IMR-90 (cell line): ENCODE results near the gene TSGA10IP. TPM values are rescaled to one million over a fixed set of nuclear protein-coding genes. Genes with fewer than 3 reads are reported as not detected.

Experiments
- ATAC-seq: fragments of 200-7000 bp; cut with Tn5 transposase; 2 replicates; pipeline ENCODE4 v1.9.1; 2020; ENCODE audit warnings: low read depth, mild to moderate bottlenecking, moderate library complexity
- BruUV-seq: library from RNA; stranded (reverse); fragments of 400-500 nt; replicated peaks from 2 replicates; lab custom pipeline; 2021; lab: Mats Ljungman, UMichigan
- CTCF ChIA-PET: fragments of 300-600 bp; formaldehyde crosslinking; extraction: SDS; loops from one replicate; lab custom pipeline; 2021; ENCODE audit warnings: antibody characterized with exemption; lab: Yijun Ruan, JAX
- POLR2A ChIA-PET: fragments of 300-600 bp; sonication (Branson Sonifier 250); formaldehyde crosslinking; loops from one replicate; lab custom pipeline; 2022; ENCODE audit warnings: antibody characterized with exemption; ENCODE audit not compliant: unreplicated experiment; lab: Charles Lee
- DNase-seq: peaks from one replicate; pipeline ENCODE4 v3.0.0; 2013
- H2AFZ ChIP-seq: replicated peaks from 2 replicates; pipeline ENCODE3; 2013; ENCODE audit warnings: low read length, mild to moderate bottlenecking; ENCODE audit not compliant: poor library complexity
- H2AK5ac ChIP-seq: 2 replicates; pipeline ENCODE4 v1.6.1; 2013; ENCODE audit warnings: low read depth, low read length, inconsistent platforms
- H2AK9ac ChIP-seq: replicated peaks from 2 replicates; pipeline ENCODE3; 2013; ENCODE audit warnings: mild to moderate bottlenecking, low read depth, low read length, moderate library complexity; ENCODE audit not compliant: poor library complexity
- H2BK120ac ChIP-seq: 2 replicates; pipeline ENCODE4 v1.6.1; 2013; ENCODE audit warnings: low read depth, low read length, inconsistent platforms
- H2BK15ac ChIP-seq: 3 replicates; pipeline ENCODE4 v1.6.1; 2013; ENCODE audit warnings: low read depth, low read length, inconsistent platforms
- H2BK20ac ChIP-seq: 2 replicates; pipeline ENCODE4 v1.6.1; 2013; ENCODE audit warnings: low read depth, mild to moderate bottlenecking, inconsistent platforms, low read length, moderate library complexity
- H2BK5ac ChIP-seq: 2 replicates; pipeline ENCODE4 v1.6.1; 2013; ENCODE audit warnings: mild to moderate bottlenecking, low read depth, low read length, inconsistent platforms; ENCODE audit not compliant: poor library complexity, severe bottlenecking
- H3K14ac ChIP-seq: replicated peaks from 2 replicates; pipeline ENCODE4 v1.6.1; 2013; ENCODE audit warnings: low read depth, low read length, inconsistent platforms
- H3K18ac ChIP-seq: 2 replicates; pipeline ENCODE4 v1.6.1; 2013; ENCODE audit warnings: low read depth, low read length, control low read depth
- H3K23ac ChIP-seq: 2 replicates; pipeline ENCODE4 v1.6.1; 2013; ENCODE audit warnings: low read depth, low read length, inconsistent platforms
- H3K27ac ChIP-seq: 2 replicates; pipeline ENCODE4 v1.5.1; 2013; ENCODE audit warnings: mild to moderate bottlenecking, control low read depth, low read length; ENCODE audit not compliant: insufficient read depth
- H3K27me3 ChIP-seq: 2 replicates; pipeline ENCODE4 v1.6.1; 2013; ENCODE audit warnings: low read length; ENCODE audit not compliant: control insufficient read depth, insufficient read depth
- H3K36me3 ChIP-seq: 2 replicates; pipeline ENCODE4 v1.6.1; 2013; ENCODE audit warnings: low read length, mixed read lengths; ENCODE audit not compliant: control insufficient read depth, insufficient read depth
- H3K4ac ChIP-seq: 2 replicates; pipeline ENCODE4 v1.6.1; 2013; ENCODE audit warnings: low read depth, low read length, inconsistent platforms
- H3K4me1 ChIP-seq: 2 replicates; pipeline ENCODE4 v1.6.1; 2013; ENCODE audit warnings: low read length, mixed read lengths; ENCODE audit not compliant: control insufficient read depth, insufficient read depth
- H3K4me2 ChIP-seq: 2 replicates; pipeline ENCODE4 v1.6.1; 2013; ENCODE audit warnings: low read depth, mild to moderate bottlenecking, control low read depth, low read length, moderate library complexity
- H3K4me3 ChIP-seq: 2 replicates; pipeline ENCODE4 v1.5.1; 2013; ENCODE audit warnings: low read depth, mild to moderate bottlenecking, control low read depth, low read length, moderate library complexity; ENCODE audit not compliant: insufficient read depth
- H3K56ac ChIP-seq: 2 replicates; pipeline ENCODE4 v1.6.1; 2013; ENCODE audit warnings: low read length, inconsistent platforms; ENCODE audit not compliant: insufficient read depth; ENCODE audit errors: extremely low read depth
- H3K79me1 ChIP-seq, 2 experiments: 2 replicates each; pipeline ENCODE4 v1.6.1; 2013; ENCODE audit warnings: low read length in 2 of 2, inconsistent platforms in 1 of 2, low read depth in 1 of 2
- H3K9ac ChIP-seq: 2 replicates; pipeline ENCODE4 v1.6.1; 2013; ENCODE audit warnings: low read depth, low read length, control low read depth
- H3K9me1 ChIP-seq: 2 replicates; pipeline ENCODE4 v1.6.1; 2013; ENCODE audit warnings: low read length, inconsistent platforms; ENCODE audit not compliant: insufficient read depth
- H3K9me3 ChIP-seq: 2 replicates; pipeline ENCODE4 v1.6.1; 2013; ENCODE audit warnings: low read length; ENCODE audit not compliant: control insufficient read depth, insufficient read depth
- H4K20me1 ChIP-seq: 2 replicates; pipeline ENCODE4 v1.6.1; 2013; ENCODE audit warnings: low read length, inconsistent platforms; ENCODE audit not compliant: insufficient read depth
- H4K5ac ChIP-seq: 2 replicates; pipeline ENCODE4 v1.6.1; 2013; ENCODE audit warnings: mild to moderate bottlenecking, low read depth, low read length, control low read depth
- H4K8ac ChIP-seq, 2 experiments: 2 replicates each; pipeline ENCODE4 v1.6.1; 2013; ENCODE audit warnings: low read depth in 2 of 2, low read length in 2 of 2, control low read depth in 1 of 2, inconsistent platforms in 1 of 2
- H4K91ac ChIP-seq: 2 replicates; pipeline ENCODE4 v1.6.1; 2013; ENCODE audit warnings: low read depth, low read length, inconsistent platforms; ENCODE audit not compliant: insufficient read depth
- CEBPB ChIP-seq: IDR thresholded peaks from 2 replicates; pipeline ENCODE4 v1.6.1; 2012; ENCODE audit warnings: low read depth, low read length, improper control_type of control experiment
- CHD1 ChIP-seq: IDR thresholded peaks from 2 replicates; pipeline ENCODE4 v1.6.1; 2012; ENCODE audit warnings: low read depth, low read length, improper control_type of control experiment
- FOS ChIP-seq: fragments of 150-350 bp; IDR thresholded peaks from 2 replicates; pipeline ENCODE4 v1.6.1; 2016; ENCODE audit warnings: low read depth, low read length
- MAZ ChIP-seq: IDR thresholded peaks from 2 replicates; pipeline ENCODE4 v1.6.1; 2012; ENCODE audit warnings: low read depth, mild to moderate bottlenecking, low read length, improper control_type of control experiment, moderate library complexity, borderline replicate concordance
- MXI1 ChIP-seq: IDR thresholded peaks from 2 replicates; pipeline ENCODE4 v1.6.1; 2012; ENCODE audit warnings: low read depth, mild to moderate bottlenecking, low read length, moderate library complexity, borderline replicate concordance
- NFE2L2 ChIP-seq: fragments of 150-350 bp; IDR thresholded peaks from 2 replicates; pipeline ENCODE4 v1.6.1; 2016; ENCODE audit warnings: low read depth, mild to moderate bottlenecking, low read length
- POLR2A ChIP-seq: IDR thresholded peaks from 2 replicates; pipeline ENCODE4 v1.6.1; 2012; ENCODE audit warnings: mild to moderate bottlenecking, low read depth, low read length
- RAD21 ChIP-seq: IDR thresholded peaks from 2 replicates; pipeline ENCODE4 v1.6.1; 2012; ENCODE audit warnings: low read length, improper control_type of control experiment
- RCOR1 ChIP-seq: IDR thresholded peaks from 2 replicates; pipeline ENCODE4 v1.6.1; 2012; ENCODE audit warnings: mild to moderate bottlenecking, low read length, improper control_type of control experiment; ENCODE audit not compliant: insufficient replicate concordance
- RFX5 ChIP-seq: IDR thresholded peaks from 2 replicates; pipeline ENCODE4 v1.8.0; 2012; ENCODE audit warnings: low read depth, mild to moderate bottlenecking, low read length, moderate library complexity
- SMC3 ChIP-seq: fragments of 150-350 bp; IDR thresholded peaks from 2 replicates; pipeline ENCODE4 v1.6.1; 2016; ENCODE audit warnings: low read depth, mild to moderate bottlenecking, antibody characterized with exemption, low read length, moderate library complexity
- WGBS, 2 experiments: methylation state at CpG; one replicate each; pipeline versions ENCODE4 v1.1.5 to v1.1.7; 2013; ENCODE audit warnings: missing lambda C conversion rate in 2 of 2; ENCODE audit not compliant: insufficient read length in 1 of 2; ENCODE audit errors: extremely low coverage in 2 of 2; 5-methylcytosine and 5-hydroxymethylcytosine counted together
- dilution Hi-C: fragments of 300-500 bp; cut with HindIII; formaldehyde crosslinking; loops from one replicate; pipeline ENCODE4 v1.14.3; 2018; ENCODE audit warnings: low sequenced_read_pairs; ENCODE audit not compliant: unreplicated experiment
- in situ Hi-C: fragments of 300-500 bp; cut with MboI; formaldehyde crosslinking; loops from 3 replicates; pipeline ENCODE4 v1.14.3; 2019; ENCODE audit warnings: low sequenced_read_pairs, inconsistent platforms, mixed read lengths
- intact Hi-C: fragments of 100-400 bp; cut with micrococcal nuclease; formaldehyde crosslinking; loops from 2 replicates; pipeline ENCODE4 v1.10.0; 2022
- polyA plus RNA-seq, 3 experiments: library from polyadenylated mRNA; depleted of rRNA; stranded (reverse); fragments of >200 nt; gene quantifications; 2 replicates each; pipeline ENCODE4 v1.2.3, GENCODE V29; 2012; ENCODE audit warnings: low replicate concordance in 1 of 3
- total RNA-seq: library from RNA; depleted of rRNA; stranded (reverse); fragments of >200 nt; gene quantifications from 2 replicates; pipeline ENCODE4 v1.2.3, GENCODE V29; 2012
- TF ChIP-seq, protein P1 (sequence below): conservative IDR thresholded peaks from 2 replicates; pipeline ENCODE4 v1.5.1; 2012; ENCODE audit warnings: mild to moderate bottlenecking, low read depth, low read length, improper control_type of control experiment
- TF ChIP-seq, protein P2 (sequence below): fragments of 150-350 bp; IDR thresholded peaks from 2 replicates; pipeline ENCODE4 v1.6.1; 2016; ENCODE audit warnings: low read depth, mild to moderate bottlenecking, low read length, moderate library complexity, borderline replicate concordance
- TF ChIP-seq, protein P3 (sequence below): fragments of 150-350 bp; IDR thresholded peaks from 2 replicates; pipeline ENCODE4 v1.6.1; 2017; ENCODE audit warnings: mild to moderate bottlenecking, antibody characterized with exemption, low read length, low read depth

TSGA10IP gene
- total and polyA plus RNA-seq, 2 of the 4 experiments (the other 2 are of a cell fraction): 0.21 TPM; not detected in 1

DNA sequence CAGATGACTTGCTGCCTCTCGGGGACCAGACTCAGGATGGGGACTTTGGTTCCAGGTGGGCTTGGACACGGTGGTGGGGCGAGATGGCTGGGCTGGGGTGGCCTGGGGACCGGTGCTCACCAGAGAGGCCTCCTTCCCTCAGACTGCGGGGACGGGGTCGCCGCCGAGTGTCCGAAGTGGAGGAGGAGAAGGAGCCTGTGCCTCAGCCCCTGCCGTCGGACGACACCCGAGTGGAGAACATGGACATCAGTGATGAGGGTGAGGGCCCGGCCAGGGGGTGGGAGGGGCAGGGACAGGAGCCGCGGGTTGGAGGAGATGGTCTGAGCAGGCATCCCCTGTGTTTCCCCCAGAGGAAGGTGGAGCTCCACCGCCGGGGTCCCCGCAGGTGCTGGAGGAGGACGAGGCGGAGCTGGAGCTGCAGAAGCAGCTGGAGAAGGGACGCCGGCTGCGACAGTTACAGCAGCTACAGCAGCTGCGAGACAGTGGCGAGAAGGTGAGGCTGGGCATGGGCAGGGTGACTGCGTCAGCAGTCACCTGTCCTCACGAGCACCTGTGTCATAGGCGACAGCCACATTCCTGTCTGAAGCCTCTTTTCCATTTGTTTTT lies 22.2 kb downstream of the TSGA10IP start:
- H2AK9ac ChIP-seq: peak overlapping the region; percentile 50
- no peak overlapping the region for H2BK20ac ChIP-seq
- intact Hi-C loops: no loop called here
- no peak overlapping the region for H2AFZ ChIP-seq
- 100% methylated on average over 6 of the region's 30 CpGs; no CpG with 5 or more reads in 1 of the 2 experiments for WGBS, 2 experiments
- CTCF ChIA-PET: no interaction called here
- H3K79me1 ChIP-seq: peaks cover 18 to 60% of the 10 kb centered on the region in 2 experiments
- no peak overlapping the region for H3K18ac ChIP-seq
- no peaks in the 10 kb centered on the region for H3K27me3 ChIP-seq
- no peak overlapping the region for H2BK5ac ChIP-seq
- H3K27ac ChIP-seq: no peak overlapping the region
- H3K36me3 ChIP-seq: peaks cover 59% of the 10 kb centered on the region
- H3K14ac ChIP-seq: no peak overlapping the region
- no peak overlapping the region for H2BK120ac ChIP-seq
- POLR2A ChIA-PET: no interaction called here
- H3K9me1 ChIP-seq: peaks cover 4% of the 10 kb centered on the region; the same call in 1 of the 2 replicates
- dilution Hi-C loops: no loop called here
- no peak overlapping the region for H3K4ac ChIP-seq
- peaks cover 7% of the 10 kb centered on the region for H3K4me1 ChIP-seq
- no peak overlapping the region for H2AK5ac ChIP-seq
- H3K9ac ChIP-seq: no peak overlapping the region
- H4K91ac ChIP-seq: no peak overlapping the region
- ATAC-seq (no peak), DNase-seq (no peak)
- H3K4me3 ChIP-seq: no peak overlapping the region
- H3K56ac ChIP-seq: no peak overlapping the region
- no peak overlapping the region for H3K4me2 ChIP-seq
- peaks cover 7% of the 10 kb centered on the region for H4K20me1 ChIP-seq
- no TSS peak for BruUV-seq
- in situ Hi-C loops: no loop called here
- no peak for TF ChIP-seq RFX5
- TF ChIP-seq, protein P1, sequence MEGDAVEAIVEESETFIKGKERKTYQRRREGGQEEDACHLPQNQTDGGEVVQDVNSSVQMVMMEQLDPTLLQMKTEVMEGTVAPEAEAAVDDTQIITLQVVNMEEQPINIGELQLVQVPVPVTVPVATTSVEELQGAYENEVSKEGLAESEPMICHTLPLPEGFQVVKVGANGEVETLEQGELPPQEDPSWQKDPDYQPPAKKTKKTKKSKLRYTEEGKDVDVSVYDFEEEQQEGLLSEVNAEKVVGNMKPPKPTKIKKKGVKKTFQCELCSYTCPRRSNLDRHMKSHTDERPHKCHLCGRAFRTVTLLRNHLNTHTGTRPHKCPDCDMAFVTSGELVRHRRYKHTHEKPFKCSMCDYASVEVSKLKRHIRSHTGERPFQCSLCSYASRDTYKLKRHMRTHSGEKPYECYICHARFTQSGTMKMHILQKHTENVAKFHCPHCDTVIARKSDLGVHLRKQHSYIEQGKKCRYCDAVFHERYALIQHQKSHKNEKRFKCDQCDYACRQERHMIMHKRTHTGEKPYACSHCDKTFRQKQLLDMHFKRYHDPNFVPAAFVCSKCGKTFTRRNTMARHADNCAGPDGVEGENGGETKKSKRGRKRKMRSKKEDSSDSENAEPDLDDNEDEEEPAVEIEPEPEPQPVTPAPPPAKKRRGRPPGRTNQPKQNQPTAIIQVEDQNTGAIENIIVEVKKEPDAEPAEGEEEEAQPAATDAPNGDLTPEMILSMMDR: no peak
- TF ChIP-seq, protein P2, sequence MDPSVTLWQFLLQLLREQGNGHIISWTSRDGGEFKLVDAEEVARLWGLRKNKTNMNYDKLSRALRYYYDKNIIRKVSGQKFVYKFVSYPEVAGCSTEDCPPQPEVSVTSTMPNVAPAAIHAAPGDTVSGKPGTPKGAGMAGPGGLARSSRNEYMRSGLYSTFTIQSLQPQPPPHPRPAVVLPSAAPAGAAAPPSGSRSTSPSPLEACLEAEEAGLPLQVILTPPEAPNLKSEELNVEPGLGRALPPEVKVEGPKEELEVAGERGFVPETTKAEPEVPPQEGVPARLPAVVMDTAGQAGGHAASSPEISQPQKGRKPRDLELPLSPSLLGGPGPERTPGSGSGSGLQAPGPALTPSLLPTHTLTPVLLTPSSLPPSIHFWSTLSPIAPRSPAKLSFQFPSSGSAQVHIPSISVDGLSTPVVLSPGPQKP: no peak
- TF ChIP-seq MAZ: no peak
- TF ChIP-seq POLR2A: no peak
- TF ChIP-seq, protein P3, sequence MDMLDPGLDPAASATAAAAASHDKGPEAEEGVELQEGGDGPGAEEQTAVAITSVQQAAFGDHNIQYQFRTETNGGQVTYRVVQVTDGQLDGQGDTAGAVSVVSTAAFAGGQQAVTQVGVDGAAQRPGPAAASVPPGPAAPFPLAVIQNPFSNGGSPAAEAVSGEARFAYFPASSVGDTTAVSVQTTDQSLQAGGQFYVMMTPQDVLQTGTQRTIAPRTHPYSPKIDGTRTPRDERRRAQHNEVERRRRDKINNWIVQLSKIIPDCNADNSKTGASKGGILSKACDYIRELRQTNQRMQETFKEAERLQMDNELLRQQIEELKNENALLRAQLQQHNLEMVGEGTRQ: no peak
- TF ChIP-seq RAD21: no peak
- no peak for TF ChIP-seq CHD1
- no peak for TF ChIP-seq CEBPB
- no peak for TF ChIP-seq MXI1
- TF ChIP-seq SMC3: no peak
- TF ChIP-seq FOS: no peak
- no peak for TF ChIP-seq NFE2L2
- TF ChIP-seq RCOR1: no peak
- no peak overlapping the region for H3K23ac ChIP-seq
- no peak overlapping the region for H4K5ac ChIP-seq
- H3K9me3 ChIP-seq: no peaks in the 10 kb centered on the region
- no peak overlapping the region for H2BK15ac ChIP-seq
- H4K8ac ChIP-seq: no peak overlapping the region
